ENCODE results near the gene AGPAT4.

GRCh38 chr6:161200610-161201370 is 73.1 kb downstream of the AGPAT4 start:
- TF ChIP-seq, protein P1, sequence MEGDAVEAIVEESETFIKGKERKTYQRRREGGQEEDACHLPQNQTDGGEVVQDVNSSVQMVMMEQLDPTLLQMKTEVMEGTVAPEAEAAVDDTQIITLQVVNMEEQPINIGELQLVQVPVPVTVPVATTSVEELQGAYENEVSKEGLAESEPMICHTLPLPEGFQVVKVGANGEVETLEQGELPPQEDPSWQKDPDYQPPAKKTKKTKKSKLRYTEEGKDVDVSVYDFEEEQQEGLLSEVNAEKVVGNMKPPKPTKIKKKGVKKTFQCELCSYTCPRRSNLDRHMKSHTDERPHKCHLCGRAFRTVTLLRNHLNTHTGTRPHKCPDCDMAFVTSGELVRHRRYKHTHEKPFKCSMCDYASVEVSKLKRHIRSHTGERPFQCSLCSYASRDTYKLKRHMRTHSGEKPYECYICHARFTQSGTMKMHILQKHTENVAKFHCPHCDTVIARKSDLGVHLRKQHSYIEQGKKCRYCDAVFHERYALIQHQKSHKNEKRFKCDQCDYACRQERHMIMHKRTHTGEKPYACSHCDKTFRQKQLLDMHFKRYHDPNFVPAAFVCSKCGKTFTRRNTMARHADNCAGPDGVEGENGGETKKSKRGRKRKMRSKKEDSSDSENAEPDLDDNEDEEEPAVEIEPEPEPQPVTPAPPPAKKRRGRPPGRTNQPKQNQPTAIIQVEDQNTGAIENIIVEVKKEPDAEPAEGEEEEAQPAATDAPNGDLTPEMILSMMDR (IDR thresholded peaks at IDR 0.05; ENCODE audit: poor library complexity), result peak; percentile 16
- no peak for TF ChIP-seq EZH2phosphoT487 (IDR thresholded peaks at IDR 0.05; ENCODE audit: low read depth, severe bottlenecking, unreplicated experiment)
- TF ChIP-seq EZH2 (IDR thresholded peaks at IDR 0.05; ENCODE audit: borderline replicate concordance), result no peak

Measured in hepatocyte (in vitro differentiated cells).